OCI-LY3 (cell line): ENCODE results near the gene APBA1.
"Not testable (repeated sequence)": the region's sequence is repeated elsewhere in the genome, so short reads cannot be mapped to it uniquely, and the experiment has no call there.

ENCODE experiments used
- H2AFZ ChIP-seq: fragments of 200-600, 300-600 bp; shearing (Covaris generic); 2 replicates; pipeline ENCODE4 v1.6.0; 2014; ENCODE audit warnings: antibody characterized with exemption, low read depth, low read length
- H3K27ac ChIP-seq: fragments of 200-600, 300-600 bp; sonication (generic); 2 replicates; pipeline ENCODE4 v1.5.1; 2014; ENCODE audit warnings: mild to moderate bottlenecking, low read length, moderate library complexity, mixed read lengths
- H3K27me3 ChIP-seq: fragments of 200-600, 300-600 bp; sonication (generic); 2 replicates; pipeline ENCODE4 v1.6.1; 2014; ENCODE audit warnings: low read depth, low read length, mixed read lengths
- H3K36me3 ChIP-seq: fragments of 200-600, 300-600 bp; sonication (generic); replicated peaks from 2 replicates; pipeline ENCODE3; 2014; ENCODE audit warnings: low read depth, low read length, mixed read lengths
- H3K4me1 ChIP-seq: fragments of 300-600, 200-600 bp; sonication (generic); 2 replicates; pipeline ENCODE4 v1.6.1; 2014; ENCODE audit warnings: low read length, mixed read lengths
- H3K4me2 ChIP-seq: fragments of 200-600, 300-600 bp; sonication (generic); 2 replicates; pipeline ENCODE4 v1.6.1; 2014; ENCODE audit warnings: low read length, mixed read lengths
- H3K4me3 ChIP-seq: fragments of 300-600, 200-600 bp; sonication (generic); 2 replicates; pipeline ENCODE4 v1.5.1; 2014; ENCODE audit warnings: antibody characterized with exemption, mild to moderate bottlenecking, low read length, moderate library complexity
- H3K79me2 ChIP-seq: fragments of 300-600, 200-600 bp; shearing (Covaris generic); 2 replicates; pipeline ENCODE4 v1.6.1; 2014; ENCODE audit warnings: mild to moderate bottlenecking, low read length, mixed read lengths
- H3K9ac ChIP-seq: fragments of 300-600, 200-600 bp; shearing (Covaris generic); 2 replicates; pipeline ENCODE4 v1.6.0; 2014; ENCODE audit warnings: mild to moderate bottlenecking, low read length, moderate library complexity
- H3K9me3 ChIP-seq: fragments of 200-600, 300-600 bp; shearing (Covaris generic); 2 replicates; pipeline ENCODE4 v1.6.1; 2014; ENCODE audit warnings: low read length, mixed read lengths; ENCODE audit not compliant: insufficient read depth
- H4K20me1 ChIP-seq: fragments of 200-600, 300-600 bp; sonication (generic); 2 replicates; pipeline ENCODE4 v1.6.1; 2016; ENCODE audit warnings: low read length, mixed read lengths; ENCODE audit not compliant: insufficient read depth
- EZH2phosphoT487 ChIP-seq: fragments of 200-600 bp; shearing (Covaris generic); IDR thresholded peaks from 2 replicates; pipeline ENCODE4 v1.6.1; 2018; ENCODE audit warnings: antibody characterized with exemption, mixed run types, low read depth
- TF ChIP-seq, protein P1 (sequence below): fragments of 200-600, 300-600 bp; sonication (generic); IDR thresholded peaks from 2 replicates; pipeline ENCODE4 v1.5.1; 2014; ENCODE audit warnings: antibody characterized with exemption, low read length, low read depth

APBA1 gene

DNA sequence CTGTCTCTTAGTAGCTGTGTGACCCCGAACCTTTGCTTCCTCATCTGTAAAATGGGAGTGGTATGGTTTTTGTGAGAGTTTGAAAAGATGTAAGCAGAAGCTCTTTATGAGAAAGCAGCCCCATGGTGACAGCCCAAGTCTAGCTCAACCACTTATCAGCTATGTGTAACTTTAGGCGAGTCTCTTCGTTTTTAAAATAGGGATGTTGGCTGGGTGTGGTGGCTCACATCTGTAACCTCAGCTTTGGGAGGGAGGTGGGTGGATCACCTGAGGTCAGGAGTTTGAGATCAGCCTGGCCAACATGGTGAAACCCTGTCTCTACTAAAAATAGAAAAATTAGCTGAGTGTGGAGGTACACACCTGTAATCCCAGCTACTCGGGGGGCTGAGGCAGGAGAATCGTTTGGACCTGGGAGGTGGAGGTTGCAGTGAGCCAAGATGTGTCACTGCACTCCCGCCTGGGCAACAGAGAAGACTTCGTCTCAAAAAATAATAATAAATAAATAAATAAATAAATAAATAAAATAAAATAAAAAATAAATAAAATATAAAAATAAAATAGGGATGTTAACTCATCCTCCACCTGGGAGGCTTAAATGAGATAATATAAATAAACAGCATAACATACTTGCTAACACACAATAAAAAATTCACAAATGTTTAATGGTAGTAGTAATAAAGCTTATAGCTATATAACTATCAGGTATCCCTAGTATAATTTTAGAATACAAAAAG lies 71.7 kb downstream of the APBA1 start:
- H3K36me3 ChIP-seq, result no peaks in the 10 kb centered on the region
- H3K27me3 ChIP-seq, result no peaks in the 10 kb centered on the region
- H3K9ac ChIP-seq, result no peak overlapping the region
- H4K20me1 ChIP-seq, result no peaks in the 10 kb centered on the region
- no peak overlapping the region for H2AFZ ChIP-seq
- H3K4me3 ChIP-seq, result no peak overlapping the region
- no peaks in the 10 kb centered on the region for H3K4me1 ChIP-seq
- H3K4me2 ChIP-seq, result no peak overlapping the region
- H3K9me3 ChIP-seq, result no peaks in the 10 kb centered on the region
- TF ChIP-seq, protein P1, sequence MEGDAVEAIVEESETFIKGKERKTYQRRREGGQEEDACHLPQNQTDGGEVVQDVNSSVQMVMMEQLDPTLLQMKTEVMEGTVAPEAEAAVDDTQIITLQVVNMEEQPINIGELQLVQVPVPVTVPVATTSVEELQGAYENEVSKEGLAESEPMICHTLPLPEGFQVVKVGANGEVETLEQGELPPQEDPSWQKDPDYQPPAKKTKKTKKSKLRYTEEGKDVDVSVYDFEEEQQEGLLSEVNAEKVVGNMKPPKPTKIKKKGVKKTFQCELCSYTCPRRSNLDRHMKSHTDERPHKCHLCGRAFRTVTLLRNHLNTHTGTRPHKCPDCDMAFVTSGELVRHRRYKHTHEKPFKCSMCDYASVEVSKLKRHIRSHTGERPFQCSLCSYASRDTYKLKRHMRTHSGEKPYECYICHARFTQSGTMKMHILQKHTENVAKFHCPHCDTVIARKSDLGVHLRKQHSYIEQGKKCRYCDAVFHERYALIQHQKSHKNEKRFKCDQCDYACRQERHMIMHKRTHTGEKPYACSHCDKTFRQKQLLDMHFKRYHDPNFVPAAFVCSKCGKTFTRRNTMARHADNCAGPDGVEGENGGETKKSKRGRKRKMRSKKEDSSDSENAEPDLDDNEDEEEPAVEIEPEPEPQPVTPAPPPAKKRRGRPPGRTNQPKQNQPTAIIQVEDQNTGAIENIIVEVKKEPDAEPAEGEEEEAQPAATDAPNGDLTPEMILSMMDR, result no peak
- no peak for TF ChIP-seq EZH2phosphoT487
- no peak overlapping the region for H3K27ac ChIP-seq
- H3K79me2 ChIP-seq, result no peaks in the 10 kb centered on the region

DNA sequence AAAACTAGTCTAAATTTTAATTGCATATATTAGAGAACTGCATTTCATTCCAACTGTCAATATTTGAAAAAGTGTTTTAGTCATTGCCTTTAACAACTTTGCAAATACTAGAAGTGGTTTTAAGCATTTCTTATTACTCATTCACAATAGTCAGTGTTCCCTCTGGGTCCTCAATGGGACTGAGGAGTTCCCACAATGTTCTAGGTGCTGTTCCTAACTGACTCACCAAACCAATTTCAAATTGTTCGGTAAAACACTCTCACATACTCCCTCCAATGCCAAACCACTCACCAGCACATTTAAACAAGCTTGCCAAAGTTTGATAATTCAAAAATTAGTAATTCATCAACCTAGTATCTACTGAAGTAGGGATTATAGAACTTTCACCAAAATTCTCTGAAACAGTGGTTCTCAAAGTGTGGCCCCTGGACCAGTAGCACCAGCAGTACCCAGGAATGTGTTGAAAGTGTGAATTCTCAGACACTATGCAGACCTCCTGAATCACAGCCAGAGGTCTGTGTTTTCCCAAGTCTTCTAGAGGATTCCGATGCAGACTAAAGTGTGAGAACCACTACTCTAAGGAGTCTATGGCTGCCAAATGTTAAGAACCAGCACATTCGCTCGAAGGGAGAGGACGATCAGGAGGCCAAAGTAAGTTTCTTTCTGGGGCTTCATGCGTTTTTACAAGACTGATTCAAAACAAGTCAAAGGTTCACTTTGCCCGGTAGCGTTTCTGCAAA lies 72.8 kb downstream of the APBA1 start:
- Histone ChIP-seq H3K4me3 (no peak overlapping the region), H3K79me2 (no peaks in the 10 kb centered on the region), H3K4me2 (no peak overlapping the region), H3K27ac (no peak overlapping the region), H2AFZ (no peak overlapping the region), H3K9me3 (no peaks in the 10 kb centered on the region), H3K27me3 (no peaks in the 10 kb centered on the region), H3K4me1 (no peaks in the 10 kb centered on the region), H4K20me1 (no peaks in the 10 kb centered on the region), H3K36me3 (no peaks in the 10 kb centered on the region), H3K9ac (no peak overlapping the region)
- TF ChIP-seq EZH2phosphoT487, result no peak
- TF ChIP-seq, protein P1, result no peak

DNA sequence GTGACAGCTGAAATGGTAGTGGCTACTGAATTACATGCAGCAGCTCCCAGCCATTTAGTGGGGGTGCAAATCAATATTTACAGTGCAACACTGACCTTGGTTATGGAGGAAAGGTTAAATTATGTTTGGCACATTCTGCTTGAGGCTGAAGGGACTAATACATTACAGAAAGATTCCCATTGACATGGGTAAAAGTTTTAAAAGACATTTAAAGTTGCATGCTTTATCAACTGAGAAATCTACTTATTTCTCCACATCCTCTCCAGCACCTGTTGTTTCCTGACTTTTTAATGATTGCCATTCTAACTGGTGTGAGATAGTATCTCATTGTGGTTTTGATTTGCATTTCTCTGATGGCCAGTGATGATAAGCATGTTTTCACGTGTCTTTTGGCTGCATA lies 75.3 kb downstream of the APBA1 start:
- H3K4me1 ChIP-seq, H3K9ac ChIP-seq, H2AFZ ChIP-seq, H3K27me3 ChIP-seq, H3K27ac ChIP-seq, H3K79me2 ChIP-seq, H3K4me3 ChIP-seq, H3K4me2 ChIP-seq, H3K36me3 ChIP-seq, H4K20me1 ChIP-seq, H3K9me3 ChIP-seq: not testable (repeated sequence)

DNA sequence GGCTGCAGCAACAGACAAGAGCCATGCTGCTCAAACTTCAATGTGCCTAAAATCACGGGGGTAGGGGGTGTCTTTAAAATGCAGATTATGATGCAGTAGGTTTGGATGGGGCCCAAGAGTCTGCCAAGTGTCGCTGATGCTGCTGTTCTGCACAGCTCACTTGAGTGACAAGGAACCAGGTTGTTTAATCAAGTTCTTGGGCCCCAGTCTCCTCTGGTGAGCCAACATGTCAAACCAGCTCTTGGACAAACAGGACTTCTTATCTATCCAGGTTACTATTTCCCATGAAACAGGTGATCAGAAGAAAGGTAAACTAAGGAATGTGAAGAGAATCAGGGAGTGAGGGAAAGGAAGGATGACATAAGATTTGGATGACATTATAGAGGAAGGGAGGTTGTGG lies 78.0 kb downstream of the APBA1 start:
- H4K20me1 ChIP-seq, result no peaks in the 10 kb centered on the region
- no peaks in the 10 kb centered on the region for H3K9me3 ChIP-seq
- no peak overlapping the region for H2AFZ ChIP-seq
- peaks cover 23% of the 10 kb centered on the region for H3K27me3 ChIP-seq
- H3K4me1 ChIP-seq, result no peaks in the 10 kb centered on the region
- no peak overlapping the region for H3K4me3 ChIP-seq
- H3K4me2 ChIP-seq, result no peak overlapping the region
- H3K79me2 ChIP-seq, result no peaks in the 10 kb centered on the region
- TF ChIP-seq EZH2phosphoT487, result no peak
- TF ChIP-seq, protein P1, result no peak
- no peak overlapping the region for H3K27ac ChIP-seq
- H3K9ac ChIP-seq, result no peak overlapping the region
- no peaks in the 10 kb centered on the region for H3K36me3 ChIP-seq
